K562 (cell line): Measurements from ENCODE around the gene BRD7. TPM values are rescaled to one million over a fixed set of nuclear protein-coding genes. Genes with fewer than 3 reads are reported as not detected.
A peak's percentile ranks its signal among the peaks of the same experiment; 100 is the strongest.

Experiments
- HDAC8 ChIP-seq: fragments of 450-650 bp; IDR thresholded peaks from 2 replicates; pipeline ENCODE4 v1.6.1; 2016; ENCODE audit warnings: mild to moderate bottlenecking, missing genetic modification characterization, moderate library complexity, missing compliant biosample characterization
- MBD2 ChIP-seq: sonication (generic); IDR thresholded peaks from 2 replicates; pipeline ENCODE4 v1.6.1; 2016; ENCODE audit warnings: low read depth, borderline replicate concordance
- MCM5 ChIP-seq: fragments of 450-650 bp; IDR thresholded peaks from 2 replicates; pipeline ENCODE4 v1.6.1; 2016; ENCODE audit warnings: low read depth
- MYBL2 ChIP-seq, 2 experiments: fragments of 450-650 bp in 1 of 2; sonication (generic) in 1 of 2; formaldehyde crosslinking in 1 of 2; IDR thresholded peaks; 2 replicates each; pipeline versions ENCODE4 v1.6.1 to v1.8.1; 2017 to 2022; ENCODE audit warnings: borderline replicate concordance in 1 of 2, inconsistent platforms in 1 of 2, low read depth in 1 of 2, mild to moderate bottlenecking in 1 of 2, missing genetic modification reagents in 1 of 2, moderate library complexity in 1 of 2
- PRDM10 ChIP-seq: fragments of 450-650 bp; IDR thresholded peaks from 2 replicates; pipeline ENCODE4 v1.6.1; 2018; ENCODE audit not compliant: partially characterized antibody
- PTBP1 ChIP-seq: fragments of 200-400 bp; formaldehyde crosslinking; IDR thresholded peaks from 2 replicates; pipeline ENCODE4 v1.6.1; 2017; ENCODE audit warnings: low read depth, low read length
- XRCC4 ChIP-seq: IDR thresholded peaks from one replicate; pipeline ENCODE4 v1.6.1; 2011; ENCODE audit not compliant: insufficient read depth, insufficient read length; ENCODE audit errors: extremely low read depth
- ZSCAN32 ChIP-seq: fragments of 450-650 bp; formaldehyde crosslinking; IDR thresholded peaks from 2 replicates; pipeline ENCODE4 v1.4.0; 2020; ENCODE audit warnings: mild to moderate bottlenecking, moderate library complexity
- polyA plus RNA-seq, 8 experiments: library from polyadenylated mRNA; depleted of rRNA in 4 of 8; stranded (reverse) in 5 of 8; unstranded in 3 of 8; fragments of >200 nt; fragmentation: Nextera tagmentation in 2 of 8; fragmentation: Illumina TruSeq in 1 of 8; extraction: Ambion mirVana in 2 of 8; extraction: Trizol in 1 of 8; gene quantifications; 2 replicates each; pipeline versions ENCODE4 v1.2.1 to v1.2.3, GENCODE V29; 2011 to 2014; ENCODE audit warnings: inconsistent platforms in 1 of 8, missing spikeins in 1 of 8
- total RNA-seq, 7 experiments: library from RNA; depleted of rRNA in 6 of 7; stranded (reverse); fragments of >200 nt in 6 of 7; fragmentation: Illumina TruSeq in 2 of 7; extraction: Trizol in 2 of 7; gene quantifications; 2 replicates each; pipeline versions ENCODE4 v1.2.1 to v1.2.3, GENCODE V29; 2011 to 2021; ENCODE audit warnings: low replicate concordance in 1 of 7

BRD7 gene
- total and polyA plus RNA-seq, 9 of the 15 experiments (the other 6 are each of a cell fraction or from before 2014, with no cell fraction given), result 20.6 to 101 (median 68.7) TPM

- TF ChIP-seq XRCC4 (no peak), ZSCAN32 (CRISPR knock-in tag) (no peak), PTBP1 (no peak), HDAC8 (tag) (no peak), MYBL2 (IDR thresholded peaks at IDR 0.05; ENCODE audit: low read depth) (no peak), MYBL2 (CRISPR knock-in tag; IDR thresholded peaks at IDR 0.05; ENCODE audit: borderline replicate concordance) (no peak), MBD2 (no peak), MCM5 (no peak), PRDM10 (peak; percentile 52)
- TF ChIP-seq, all 486 proteins: peak for 5
Observed at GRCh38 chr16:50269769-50270509, 98.8 kb downstream of the BRD7 start (continued).
